ENCODE measurements around the gene CADM2. TPM values are rescaled to one million over a fixed set of nuclear protein-coding genes. Genes with fewer than 3 reads are reported as not detected.

CADM2 gene
- total RNA-seq, 2 experiments from 2014 or later: 0.47 to 0.62 TPM

DNA sequence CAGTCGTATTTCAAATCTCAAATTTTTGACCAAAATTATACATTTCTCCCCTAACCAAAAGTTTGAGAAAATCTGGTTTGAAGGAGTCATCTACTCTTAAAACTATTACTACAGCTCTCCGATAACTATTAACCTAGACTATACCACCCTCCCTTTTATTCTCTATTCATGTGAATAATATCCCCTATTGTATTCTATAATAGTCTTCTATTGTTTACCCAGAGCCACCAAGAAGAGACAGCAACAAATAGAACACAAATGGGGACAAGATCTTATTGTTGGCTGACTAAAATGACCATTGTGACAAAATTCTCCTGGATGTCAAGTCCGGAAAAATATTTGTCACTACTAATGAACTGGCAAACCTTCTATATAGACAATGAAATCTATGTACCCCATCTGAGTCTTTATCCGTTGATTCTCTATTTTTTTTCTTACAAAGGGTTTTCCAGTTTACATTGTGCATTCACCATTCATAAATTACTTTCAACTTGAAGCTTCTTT, 618.0 kb downstream of the CADM2 start:
- no peaks in the 10 kb centered on the region for H3K36me3 Mint-ChIP-seq
- H3K4me1 Mint-ChIP-seq: no peaks in the 10 kb centered on the region
- ATAC-seq (ENCODE audit: low read depth) (no peak), DNase-seq (no peak)
- POLR2A ChIA-PET: no interaction called here
- no peak overlapping the region for H3K27ac Mint-ChIP-seq
- H3K27me3 Mint-ChIP-seq: no peaks in the 10 kb centered on the region
- H3K4me3 Mint-ChIP-seq: no peak overlapping the region
- no peaks in the 10 kb centered on the region for H3K9me3 Mint-ChIP-seq

DNA sequence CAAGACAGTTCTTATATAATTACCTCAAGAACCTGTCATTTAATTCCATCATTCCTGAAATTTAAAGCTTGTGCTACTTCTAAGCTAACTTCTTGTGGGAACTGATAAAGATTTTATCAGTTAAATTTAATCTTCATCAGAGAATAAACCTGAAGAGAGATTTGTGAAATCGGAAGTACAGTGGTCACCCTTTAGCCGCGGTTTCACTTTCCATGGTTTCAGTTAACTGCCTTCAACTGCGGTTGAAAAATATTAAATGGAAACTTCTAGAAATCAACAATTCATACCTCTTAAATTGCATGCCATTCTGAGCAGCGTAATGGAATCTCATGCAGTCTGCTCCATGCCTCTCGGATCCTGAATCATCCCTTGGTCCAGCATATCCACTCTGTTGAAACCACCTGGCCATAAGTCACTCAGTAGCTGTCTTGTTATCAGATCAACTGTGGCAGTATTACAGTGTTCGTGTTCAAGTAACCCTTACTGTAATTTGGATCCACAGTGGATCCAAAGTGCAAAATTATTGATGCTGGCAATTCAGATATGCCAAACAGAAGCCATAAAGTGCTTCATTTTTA, 626.1 kb downstream of the CADM2 start:
- Mint-ChIP-seq H3K9me3 (no peaks in the 10 kb centered on the region), H3K36me3 (no peaks in the 10 kb centered on the region), H3K4me3 (no peak overlapping the region), H3K27me3 (no peaks in the 10 kb centered on the region), H3K27ac (no peak overlapping the region), H3K4me1 (no peaks in the 10 kb centered on the region)
- POLR2A ChIA-PET: no interaction called here
- no peak for ATAC-seq (ENCODE audit: low read depth)
- DNase-seq: no peak

DNA sequence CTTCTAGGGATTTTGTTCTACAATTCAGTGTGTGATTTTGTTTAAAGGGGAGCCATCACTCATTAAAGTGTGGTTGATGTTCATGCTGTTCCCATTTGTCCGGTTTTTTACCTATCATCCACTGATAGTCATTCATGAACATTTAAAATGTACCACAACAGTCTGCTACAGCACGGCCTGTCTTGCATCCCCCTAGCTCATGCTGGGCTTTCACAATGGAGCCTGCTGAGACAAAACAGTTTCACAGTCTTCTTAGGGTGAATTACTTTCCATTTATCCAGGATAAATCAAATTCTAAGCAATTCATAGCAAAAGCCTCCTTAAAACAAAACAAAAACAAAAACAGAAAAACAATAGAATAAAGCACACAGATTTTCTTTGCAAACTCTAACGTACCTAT, 627.2 kb downstream of the CADM2 start:
- H3K9me3 Mint-ChIP-seq: no peaks in the 10 kb centered on the region
- ATAC-seq (ENCODE audit: low read depth) (no peak), DNase-seq (no peak)
- H3K4me3 Mint-ChIP-seq: no peak overlapping the region
- no peak overlapping the region for H3K27ac Mint-ChIP-seq
- no peaks in the 10 kb centered on the region for H3K36me3 Mint-ChIP-seq
- POLR2A ChIA-PET: no interaction called here
- no peaks in the 10 kb centered on the region for H3K4me1 Mint-ChIP-seq
- no peaks in the 10 kb centered on the region for H3K27me3 Mint-ChIP-seq

DNA sequence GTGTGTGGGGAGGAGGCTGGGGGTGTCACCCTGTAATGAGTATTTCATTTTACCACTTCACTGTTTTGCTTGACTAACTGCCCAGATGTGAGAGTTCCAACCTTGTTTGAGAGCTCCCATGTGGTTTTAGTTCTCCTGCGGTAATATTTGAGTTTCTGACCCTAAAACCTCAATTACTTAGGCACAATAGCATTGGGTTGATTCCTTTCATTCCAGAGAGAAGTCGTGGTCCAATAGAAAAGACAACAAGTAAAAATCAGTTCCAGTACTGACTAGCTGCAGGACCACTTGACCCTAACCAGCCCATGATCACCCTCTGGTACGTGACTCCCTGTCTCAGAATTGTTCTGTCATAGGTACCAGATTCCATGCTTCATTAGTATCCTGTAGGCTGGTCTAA, 630.4 kb downstream of the CADM2 start:
- DNase-seq (no peak), ATAC-seq (ENCODE audit: low read depth) (no peak)
- no peaks in the 10 kb centered on the region for H3K36me3 Mint-ChIP-seq
- no peaks in the 10 kb centered on the region for H3K9me3 Mint-ChIP-seq
- no peak overlapping the region for H3K27ac Mint-ChIP-seq
- no peak overlapping the region for H3K4me3 Mint-ChIP-seq
- POLR2A ChIA-PET: no interaction called here
- H3K4me1 Mint-ChIP-seq: no peaks in the 10 kb centered on the region
- H3K27me3 Mint-ChIP-seq: no peaks in the 10 kb centered on the region

DNA sequence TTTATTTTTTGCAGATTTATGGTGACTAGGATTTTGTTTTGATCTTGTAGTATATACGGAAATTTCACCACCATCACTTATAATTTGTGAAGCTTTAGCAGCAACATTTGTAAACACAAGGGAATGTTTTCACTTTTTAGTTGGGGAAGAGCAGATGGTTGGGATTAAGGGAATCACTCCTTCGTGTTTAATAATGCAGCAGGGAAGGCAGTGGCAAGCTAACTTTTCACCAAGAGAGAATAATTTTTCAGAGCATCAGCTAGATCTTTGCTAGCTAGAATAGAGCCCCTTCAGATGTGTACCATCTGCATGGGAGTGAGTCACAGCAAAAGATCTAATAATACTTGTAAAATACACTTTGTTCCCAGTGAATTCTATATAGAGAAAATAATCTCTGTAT, 632.7 kb downstream of the CADM2 start:
- Mint-ChIP-seq H3K4me1 (no peaks in the 10 kb centered on the region), H3K36me3 (no peaks in the 10 kb centered on the region), H3K9me3 (no peaks in the 10 kb centered on the region), H3K4me3 (no peak overlapping the region), H3K27ac (no peak overlapping the region), H3K27me3 (no peaks in the 10 kb centered on the region)
- ATAC-seq (ENCODE audit: low read depth) (no peak), DNase-seq (no peak)
- POLR2A ChIA-PET: no interaction called here

DNA sequence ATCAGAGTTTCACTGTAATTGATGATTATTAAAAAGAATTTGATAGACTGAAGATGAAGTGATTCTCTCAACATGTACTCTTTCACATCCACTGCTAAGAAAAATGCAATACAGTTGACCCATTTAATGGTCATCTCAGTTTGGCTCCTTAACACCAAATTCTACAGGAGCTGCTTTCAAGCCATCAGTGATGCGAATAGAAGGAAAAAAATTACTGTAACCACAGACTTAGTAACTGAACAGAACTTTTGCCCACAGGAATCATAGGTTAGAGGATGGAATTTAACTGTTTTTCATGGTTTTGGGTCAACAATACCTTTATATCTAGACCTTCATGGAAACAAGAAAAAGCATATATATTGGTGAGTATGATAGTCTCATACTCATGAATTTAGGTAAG, 633.5 kb downstream of the CADM2 start:
- H3K27ac Mint-ChIP-seq: no peak overlapping the region
- POLR2A ChIA-PET: no interaction called here
- no peaks in the 10 kb centered on the region for H3K9me3 Mint-ChIP-seq
- H3K36me3 Mint-ChIP-seq: no peaks in the 10 kb centered on the region
- no peak for ATAC-seq (ENCODE audit: low read depth)
- no peaks in the 10 kb centered on the region for H3K27me3 Mint-ChIP-seq
- no peak for DNase-seq
- no peak overlapping the region for H3K4me3 Mint-ChIP-seq
- no peaks in the 10 kb centered on the region for H3K4me1 Mint-ChIP-seq

DNA sequence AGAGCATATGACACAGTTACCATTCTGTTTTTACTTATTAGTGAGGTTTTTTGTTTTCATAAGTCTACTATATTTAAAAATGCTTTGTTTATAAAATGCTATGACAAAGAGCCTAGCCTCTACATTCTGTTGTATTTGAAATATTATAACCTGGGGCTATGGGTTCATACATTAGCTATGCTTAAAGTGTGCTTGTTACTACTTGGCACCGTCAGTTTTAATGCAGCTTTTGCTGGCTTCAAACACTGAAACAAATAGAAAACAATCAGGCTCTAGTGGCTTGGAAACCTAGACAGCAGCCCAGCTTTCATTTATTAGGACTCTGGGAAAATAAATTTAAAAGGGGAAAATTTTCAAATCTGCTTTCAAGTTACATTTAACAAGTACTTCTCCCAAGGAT, 635.9 kb downstream of the CADM2 start:
- Mint-ChIP-seq H3K9me3 (no peaks in the 10 kb centered on the region), H3K27me3 (no peaks in the 10 kb centered on the region), H3K4me1 (no peaks in the 10 kb centered on the region), H3K27ac (no peak overlapping the region), H3K36me3 (no peaks in the 10 kb centered on the region), H3K4me3 (no peak overlapping the region)
- ATAC-seq (ENCODE audit: low read depth) (no peak), DNase-seq (no peak)
- POLR2A ChIA-PET: no interaction called here

DNA sequence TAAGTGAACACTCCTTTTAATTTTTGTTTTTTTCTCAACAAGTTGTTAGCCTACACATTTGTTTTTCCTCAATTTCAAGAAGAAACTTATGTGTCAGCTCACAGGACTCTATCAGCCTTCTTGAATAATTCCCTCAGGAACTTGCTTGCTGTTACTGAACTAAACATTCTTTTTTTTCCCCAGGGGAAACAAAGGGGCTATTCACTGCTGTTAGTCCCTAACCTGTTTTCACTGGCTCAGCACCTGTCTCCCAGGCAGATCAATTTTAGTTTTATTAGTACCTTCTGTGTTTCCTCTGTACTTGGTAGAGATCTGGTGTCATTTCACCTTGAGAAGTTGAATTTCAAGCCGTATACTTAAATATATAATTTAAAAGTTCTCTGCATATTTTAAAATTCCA, 644.6 kb downstream of the CADM2 start:
- Mint-ChIP-seq H3K9me3 (no peaks in the 10 kb centered on the region), H3K36me3 (no peaks in the 10 kb centered on the region), H3K27ac (no peak overlapping the region), H3K4me1 (no peaks in the 10 kb centered on the region), H3K27me3 (no peaks in the 10 kb centered on the region), H3K4me3 (no peak overlapping the region)
- POLR2A ChIA-PET: no interaction called here
- DNase-seq (no peak), ATAC-seq (ENCODE audit: low read depth) (no peak)

DNA sequence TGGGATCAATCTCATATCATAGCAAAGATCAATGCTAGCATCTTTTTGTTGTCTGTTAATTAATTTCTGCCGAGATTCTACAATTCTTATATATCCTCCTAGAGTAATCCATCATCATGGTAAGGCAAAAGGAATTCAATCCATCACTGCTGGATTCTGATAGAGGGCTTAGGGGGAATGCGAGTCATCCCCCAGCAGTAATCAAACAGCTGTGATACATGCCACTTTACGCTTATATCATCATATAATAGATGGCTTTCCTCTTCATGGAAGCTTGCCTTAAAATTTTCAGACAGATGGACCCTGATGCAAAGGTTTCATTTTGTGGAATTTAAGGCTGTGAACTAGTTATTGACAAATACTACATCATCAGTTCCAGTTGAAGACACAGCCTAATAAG, 645.9 kb downstream of the CADM2 start:
- H3K27ac Mint-ChIP-seq: no peak overlapping the region
- H3K9me3 Mint-ChIP-seq: no peaks in the 10 kb centered on the region
- DNase-seq (no peak), ATAC-seq (ENCODE audit: low read depth) (no peak)
- no peak overlapping the region for H3K4me3 Mint-ChIP-seq
- no peaks in the 10 kb centered on the region for H3K36me3 Mint-ChIP-seq
- no peaks in the 10 kb centered on the region for H3K27me3 Mint-ChIP-seq
- H3K4me1 Mint-ChIP-seq: no peaks in the 10 kb centered on the region
- POLR2A ChIA-PET: no interaction called here

DNA sequence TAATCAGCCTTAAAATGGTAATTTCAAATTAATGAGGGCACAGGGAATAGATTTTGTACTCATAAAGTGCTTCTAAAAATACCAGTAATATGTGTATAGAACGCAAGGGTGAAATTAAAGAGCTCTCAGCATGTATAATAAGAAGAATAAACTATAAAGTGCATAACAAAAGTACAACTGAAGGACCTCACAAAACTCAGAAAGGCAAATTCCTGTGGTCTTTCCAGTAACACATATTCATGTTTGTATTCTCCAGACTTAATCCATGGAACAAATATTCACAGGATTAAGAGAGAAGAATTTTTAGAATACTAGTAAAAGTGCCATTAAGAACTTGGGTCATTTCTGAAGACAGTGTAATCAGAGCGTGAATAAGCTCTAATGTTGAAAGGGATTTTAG, 646.3 kb downstream of the CADM2 start:
- no peak overlapping the region for H3K4me3 Mint-ChIP-seq
- ATAC-seq (ENCODE audit: low read depth) (no peak), DNase-seq (no peak)
- POLR2A ChIA-PET: no interaction called here
- H3K36me3 Mint-ChIP-seq: no peaks in the 10 kb centered on the region
- no peaks in the 10 kb centered on the region for H3K27me3 Mint-ChIP-seq
- no peaks in the 10 kb centered on the region for H3K9me3 Mint-ChIP-seq
- H3K27ac Mint-ChIP-seq: no peak overlapping the region
- no peaks in the 10 kb centered on the region for H3K4me1 Mint-ChIP-seq

DNA sequence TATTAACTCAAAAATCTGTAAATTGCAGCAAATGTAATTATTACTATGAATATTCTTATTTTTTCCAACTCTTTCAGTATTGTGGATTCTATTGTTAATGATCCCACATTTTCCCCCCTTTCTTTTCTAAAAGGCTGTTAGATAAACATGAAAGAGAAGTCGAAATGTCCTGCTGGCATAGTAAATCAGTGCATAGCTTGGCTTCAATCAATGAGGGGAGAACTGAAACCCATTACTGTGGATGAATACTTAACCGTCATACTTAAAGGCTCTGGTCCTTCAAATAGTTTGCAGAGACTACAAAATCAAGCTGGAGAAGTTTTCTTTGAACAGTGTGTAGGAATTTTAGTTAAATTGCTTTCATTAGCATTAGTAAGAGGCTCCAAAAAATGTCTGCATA, 667.9 kb downstream of the CADM2 start:
- Mint-ChIP-seq H3K4me1 (no peaks in the 10 kb centered on the region), H3K9me3 (no peaks in the 10 kb centered on the region), H3K27ac (no peak overlapping the region), H3K4me3 (no peak overlapping the region), H3K27me3 (no peaks in the 10 kb centered on the region), H3K36me3 (no peaks in the 10 kb centered on the region)
- no peak for ATAC-seq (ENCODE audit: low read depth)
- no peak for DNase-seq
- POLR2A ChIA-PET: no interaction called here

DNA sequence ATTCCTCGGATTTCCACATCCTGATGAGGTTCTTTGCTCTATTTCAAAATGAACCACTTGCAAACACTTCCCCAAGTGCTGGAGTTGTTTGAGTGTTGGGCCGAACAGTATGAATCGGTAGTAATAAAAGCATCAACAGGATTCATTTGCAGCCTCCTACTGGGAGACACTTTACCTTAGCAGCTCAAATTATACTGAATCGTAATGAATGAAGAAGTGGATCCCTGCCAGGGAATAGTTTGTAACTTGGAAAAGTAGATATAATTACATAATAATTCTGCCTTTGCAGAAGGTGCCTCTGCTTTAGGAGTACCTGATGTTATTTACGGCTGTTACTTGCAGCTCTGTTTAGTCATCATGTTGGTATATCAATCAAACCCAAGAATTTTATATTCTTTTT, 669.1 kb downstream of the CADM2 start:
- Mint-ChIP-seq H3K4me1 (no peaks in the 10 kb centered on the region), H3K27me3 (no peaks in the 10 kb centered on the region)

DNA sequence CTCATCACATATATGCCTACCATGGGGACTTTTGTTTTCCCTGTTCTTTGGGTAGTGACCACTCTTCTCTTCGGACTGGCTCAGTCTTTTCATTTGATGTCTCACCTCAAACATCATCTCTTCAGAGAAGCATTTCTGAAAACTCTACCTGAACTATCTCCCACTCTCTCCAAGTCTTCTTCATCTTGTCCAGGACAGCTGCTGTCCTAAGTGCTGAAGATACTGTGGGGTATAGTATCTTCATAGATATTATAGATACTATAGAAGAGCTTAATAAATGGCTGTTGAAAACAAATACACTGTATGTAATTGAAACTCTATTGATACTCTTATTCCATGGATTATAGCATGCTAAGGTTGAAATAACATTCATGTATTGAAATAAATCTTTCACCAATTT, 672.3 kb downstream of the CADM2 start:
- ATAC-seq (ENCODE audit: low read depth) (no peak), DNase-seq (no peak)
- H3K4me1 Mint-ChIP-seq: no peaks in the 10 kb centered on the region
- no peak overlapping the region for H3K27ac Mint-ChIP-seq
- no peaks in the 10 kb centered on the region for H3K36me3 Mint-ChIP-seq
- H3K4me3 Mint-ChIP-seq: no peak overlapping the region
- no peaks in the 10 kb centered on the region for H3K27me3 Mint-ChIP-seq
- H3K9me3 Mint-ChIP-seq: no peaks in the 10 kb centered on the region
- POLR2A ChIA-PET: no interaction called here

More for the DNA sequence above, 669.1 kb downstream of the CADM2 start:
- no peaks in the 10 kb centered on the region for H3K9me3 Mint-ChIP-seq
- no peak overlapping the region for H3K4me3 Mint-ChIP-seq
- POLR2A ChIA-PET: no interaction called here
- no peaks in the 10 kb centered on the region for H3K36me3 Mint-ChIP-seq
- no peak overlapping the region for H3K27ac Mint-ChIP-seq
- ATAC-seq (ENCODE audit: low read depth): no peak
- DNase-seq: no peak

DNA sequence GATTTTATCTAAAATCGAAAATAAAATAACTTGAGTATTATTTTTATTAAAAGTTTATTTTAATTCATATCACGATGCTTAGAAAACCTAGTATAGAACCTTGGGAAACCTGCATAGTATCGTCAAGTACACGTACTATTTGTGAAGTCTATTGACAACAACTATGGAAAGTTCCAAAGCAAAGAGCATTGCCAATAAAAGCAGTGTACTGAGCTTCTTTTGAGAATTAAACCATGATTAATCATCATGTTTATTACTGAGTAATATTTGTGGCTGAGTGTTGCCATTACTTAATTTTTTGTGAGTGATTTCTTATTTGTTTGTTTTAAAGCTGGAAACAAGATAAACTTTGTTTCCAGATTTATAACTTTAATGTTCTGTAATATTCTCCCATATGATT, 674.1 kb downstream of the CADM2 start:
- no peak for DNase-seq
- Mint-ChIP-seq H3K9me3 (no peaks in the 10 kb centered on the region), H3K4me1 (no peaks in the 10 kb centered on the region), H3K4me3 (no peak overlapping the region), H3K27ac (no peak overlapping the region), H3K36me3 (no peaks in the 10 kb centered on the region), H3K27me3 (no peaks in the 10 kb centered on the region)
- POLR2A ChIA-PET: no interaction called here
- ATAC-seq (ENCODE audit: low read depth): no peak

DNA sequence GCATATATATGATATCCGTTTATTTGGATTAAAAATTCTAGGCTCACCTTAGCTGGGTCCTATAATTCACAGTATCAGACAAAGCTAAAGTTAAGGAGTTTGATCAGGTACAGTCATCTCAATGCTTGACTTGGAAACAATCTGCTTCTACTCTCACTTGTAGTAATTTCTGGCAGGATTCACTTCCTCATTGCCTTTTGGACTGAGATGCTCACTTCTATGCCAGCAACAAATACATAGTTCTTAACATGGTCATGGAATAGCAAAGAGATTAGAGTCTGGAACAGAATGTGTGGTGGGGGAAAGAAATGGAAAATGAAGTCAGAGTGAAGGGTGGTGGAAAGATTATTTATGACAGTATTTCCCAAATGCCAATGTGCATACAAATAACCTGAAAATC, 693.6 kb downstream of the CADM2 start:
- Mint-ChIP-seq H3K4me1 (no peaks in the 10 kb centered on the region), H3K27me3 (no peaks in the 10 kb centered on the region), H3K4me3 (no peak overlapping the region), H3K36me3 (no peaks in the 10 kb centered on the region), H3K9me3 (peaks cover 2% of the 10 kb centered on the region), H3K27ac (no peak overlapping the region)
- no peak for DNase-seq
- POLR2A ChIA-PET: no interaction called here
- no peak for ATAC-seq (ENCODE audit: low read depth)

Measured in activated naive CD8-positive, alpha-beta T cell treated with anti-CD3 and anti-CD28 coated beads, Interleukin-2, amount 10 ng/mL, durations not matched to agents 7 days and 5 days (primary cell).